H1 (cell line): Measurements from ENCODE around the gene SH3RF2. TPM values are rescaled to one million over a fixed set of nuclear protein-coding genes. Genes with fewer than 3 reads are reported as not detected.

Experiments
- CBX8 ChIP-seq: fragments of 300-800, 300-1000 bp; sonication (generic); IDR thresholded peaks from 2 replicates; pipeline ENCODE4 v1.7.1; 2016; ENCODE audit warnings: low read depth, low read length, borderline replicate concordance
- CHD2 ChIP-seq: IDR thresholded peaks from 2 replicates; pipeline ENCODE4 v1.6.1; 2012; ENCODE audit warnings: low read length, improper control_type of control experiment
- KDM1A ChIP-seq: fragments of 200-600, 300-600 bp; sonication (generic); IDR thresholded peaks from 2 replicates; pipeline ENCODE4 v1.7.1; 2016; ENCODE audit warnings: mild to moderate bottlenecking, low read length, borderline replicate concordance
- RAD21 ChIP-seq, 2 experiments: IDR thresholded peaks in 1 of 2; conservative IDR thresholded peaks in 1 of 2; 2 replicates each; pipeline ENCODE4 v1.6.1; 2011; ENCODE audit warnings: low read depth in 2 of 2, low read length in 2 of 2, improper control_type of control experiment in 1 of 2, inconsistent platforms in 1 of 2, mild to moderate bottlenecking in 1 of 2, moderate library complexity in 1 of 2
- RBBP5 ChIP-seq: IDR thresholded peaks from 2 replicates; pipeline ENCODE4 v1.7.1; 2012; ENCODE audit warnings: low read depth, mild to moderate bottlenecking, inconsistent platforms, low read length, moderate library complexity, borderline replicate concordance
- RFX5 ChIP-seq: IDR thresholded peaks from 2 replicates; pipeline ENCODE4 v1.6.1; 2011; ENCODE audit warnings: low read depth, low read length, improper control_type of control experiment, borderline replicate concordance
- SAP30 ChIP-seq: fragments of 300-600 bp; sonication (generic); IDR thresholded peaks from 2 replicates; pipeline ENCODE4 v1.7.1; 2012; ENCODE audit warnings: low read length, moderate library complexity, mild to moderate bottlenecking, inconsistent platforms; ENCODE audit not compliant: insufficient read depth, insufficient replicate concordance
- polyA plus RNA-seq, 7 experiments: library from polyadenylated mRNA; depleted of rRNA in 3 of 7; stranded (reverse) in 5 of 7; unstranded in 2 of 7; fragments of >200 nt in 5 of 7; fragments of 200-250 nt in 2 of 7; gene quantifications; 1 replicate in 5 of 7; 2 replicates in 1 of 7; 4 replicates in 1 of 7; pipeline versions ENCODE4 v1.2.1 to v1.2.3, GENCODE V29; 2011 to 2013; ENCODE audit warnings: missing spikeins in 2 of 7, mixed read lengths in 2 of 7
- total RNA-seq: library from RNA; stranded (reverse); fragmentation: NEBNext Ultra II Directional; extraction: Animal tissue kit (Norgen Biotek cat#: 25700); gene quantifications from 2 replicates; pipeline ENCODE4 v1.2.1, GENCODE V29; 2021
- TF ChIP-seq, protein P1 (sequence below): fragments of 300-600 bp; sonication (generic); IDR thresholded peaks from 2 replicates; pipeline ENCODE4 v1.7.1; 2012; ENCODE audit warnings: low read length, moderate library complexity, mild to moderate bottlenecking, inconsistent platforms; ENCODE audit not compliant: insufficient replicate concordance

Gene SH3RF2
- total and polyA plus RNA-seq, 2 of the 8 experiments (the other 6 are each of a cell fraction or from before 2014, with no cell fraction given) = 0.80 to 0.95 TPM

DNA sequence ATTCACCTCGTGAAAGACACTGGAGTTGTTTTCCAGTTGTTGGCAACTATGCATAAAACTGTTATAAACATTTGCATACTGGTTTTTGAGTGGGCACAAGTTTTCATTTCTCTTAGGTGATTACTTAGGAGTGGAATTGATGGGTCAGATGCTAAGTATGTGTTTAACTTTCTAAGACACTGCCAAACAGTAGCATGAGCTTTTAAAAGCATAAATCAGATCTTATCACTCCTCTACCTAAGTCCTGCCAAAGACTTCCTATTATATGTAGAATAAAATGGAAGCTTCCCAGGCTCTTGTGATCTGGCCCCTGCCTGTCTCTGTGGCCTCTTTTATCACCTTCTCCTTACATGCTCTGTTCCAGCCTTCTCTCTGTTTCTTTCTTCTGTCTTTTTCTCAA is 72.6 kb downstream of the SH3RF2 start (continued):
- TF ChIP-seq, protein P1, sequence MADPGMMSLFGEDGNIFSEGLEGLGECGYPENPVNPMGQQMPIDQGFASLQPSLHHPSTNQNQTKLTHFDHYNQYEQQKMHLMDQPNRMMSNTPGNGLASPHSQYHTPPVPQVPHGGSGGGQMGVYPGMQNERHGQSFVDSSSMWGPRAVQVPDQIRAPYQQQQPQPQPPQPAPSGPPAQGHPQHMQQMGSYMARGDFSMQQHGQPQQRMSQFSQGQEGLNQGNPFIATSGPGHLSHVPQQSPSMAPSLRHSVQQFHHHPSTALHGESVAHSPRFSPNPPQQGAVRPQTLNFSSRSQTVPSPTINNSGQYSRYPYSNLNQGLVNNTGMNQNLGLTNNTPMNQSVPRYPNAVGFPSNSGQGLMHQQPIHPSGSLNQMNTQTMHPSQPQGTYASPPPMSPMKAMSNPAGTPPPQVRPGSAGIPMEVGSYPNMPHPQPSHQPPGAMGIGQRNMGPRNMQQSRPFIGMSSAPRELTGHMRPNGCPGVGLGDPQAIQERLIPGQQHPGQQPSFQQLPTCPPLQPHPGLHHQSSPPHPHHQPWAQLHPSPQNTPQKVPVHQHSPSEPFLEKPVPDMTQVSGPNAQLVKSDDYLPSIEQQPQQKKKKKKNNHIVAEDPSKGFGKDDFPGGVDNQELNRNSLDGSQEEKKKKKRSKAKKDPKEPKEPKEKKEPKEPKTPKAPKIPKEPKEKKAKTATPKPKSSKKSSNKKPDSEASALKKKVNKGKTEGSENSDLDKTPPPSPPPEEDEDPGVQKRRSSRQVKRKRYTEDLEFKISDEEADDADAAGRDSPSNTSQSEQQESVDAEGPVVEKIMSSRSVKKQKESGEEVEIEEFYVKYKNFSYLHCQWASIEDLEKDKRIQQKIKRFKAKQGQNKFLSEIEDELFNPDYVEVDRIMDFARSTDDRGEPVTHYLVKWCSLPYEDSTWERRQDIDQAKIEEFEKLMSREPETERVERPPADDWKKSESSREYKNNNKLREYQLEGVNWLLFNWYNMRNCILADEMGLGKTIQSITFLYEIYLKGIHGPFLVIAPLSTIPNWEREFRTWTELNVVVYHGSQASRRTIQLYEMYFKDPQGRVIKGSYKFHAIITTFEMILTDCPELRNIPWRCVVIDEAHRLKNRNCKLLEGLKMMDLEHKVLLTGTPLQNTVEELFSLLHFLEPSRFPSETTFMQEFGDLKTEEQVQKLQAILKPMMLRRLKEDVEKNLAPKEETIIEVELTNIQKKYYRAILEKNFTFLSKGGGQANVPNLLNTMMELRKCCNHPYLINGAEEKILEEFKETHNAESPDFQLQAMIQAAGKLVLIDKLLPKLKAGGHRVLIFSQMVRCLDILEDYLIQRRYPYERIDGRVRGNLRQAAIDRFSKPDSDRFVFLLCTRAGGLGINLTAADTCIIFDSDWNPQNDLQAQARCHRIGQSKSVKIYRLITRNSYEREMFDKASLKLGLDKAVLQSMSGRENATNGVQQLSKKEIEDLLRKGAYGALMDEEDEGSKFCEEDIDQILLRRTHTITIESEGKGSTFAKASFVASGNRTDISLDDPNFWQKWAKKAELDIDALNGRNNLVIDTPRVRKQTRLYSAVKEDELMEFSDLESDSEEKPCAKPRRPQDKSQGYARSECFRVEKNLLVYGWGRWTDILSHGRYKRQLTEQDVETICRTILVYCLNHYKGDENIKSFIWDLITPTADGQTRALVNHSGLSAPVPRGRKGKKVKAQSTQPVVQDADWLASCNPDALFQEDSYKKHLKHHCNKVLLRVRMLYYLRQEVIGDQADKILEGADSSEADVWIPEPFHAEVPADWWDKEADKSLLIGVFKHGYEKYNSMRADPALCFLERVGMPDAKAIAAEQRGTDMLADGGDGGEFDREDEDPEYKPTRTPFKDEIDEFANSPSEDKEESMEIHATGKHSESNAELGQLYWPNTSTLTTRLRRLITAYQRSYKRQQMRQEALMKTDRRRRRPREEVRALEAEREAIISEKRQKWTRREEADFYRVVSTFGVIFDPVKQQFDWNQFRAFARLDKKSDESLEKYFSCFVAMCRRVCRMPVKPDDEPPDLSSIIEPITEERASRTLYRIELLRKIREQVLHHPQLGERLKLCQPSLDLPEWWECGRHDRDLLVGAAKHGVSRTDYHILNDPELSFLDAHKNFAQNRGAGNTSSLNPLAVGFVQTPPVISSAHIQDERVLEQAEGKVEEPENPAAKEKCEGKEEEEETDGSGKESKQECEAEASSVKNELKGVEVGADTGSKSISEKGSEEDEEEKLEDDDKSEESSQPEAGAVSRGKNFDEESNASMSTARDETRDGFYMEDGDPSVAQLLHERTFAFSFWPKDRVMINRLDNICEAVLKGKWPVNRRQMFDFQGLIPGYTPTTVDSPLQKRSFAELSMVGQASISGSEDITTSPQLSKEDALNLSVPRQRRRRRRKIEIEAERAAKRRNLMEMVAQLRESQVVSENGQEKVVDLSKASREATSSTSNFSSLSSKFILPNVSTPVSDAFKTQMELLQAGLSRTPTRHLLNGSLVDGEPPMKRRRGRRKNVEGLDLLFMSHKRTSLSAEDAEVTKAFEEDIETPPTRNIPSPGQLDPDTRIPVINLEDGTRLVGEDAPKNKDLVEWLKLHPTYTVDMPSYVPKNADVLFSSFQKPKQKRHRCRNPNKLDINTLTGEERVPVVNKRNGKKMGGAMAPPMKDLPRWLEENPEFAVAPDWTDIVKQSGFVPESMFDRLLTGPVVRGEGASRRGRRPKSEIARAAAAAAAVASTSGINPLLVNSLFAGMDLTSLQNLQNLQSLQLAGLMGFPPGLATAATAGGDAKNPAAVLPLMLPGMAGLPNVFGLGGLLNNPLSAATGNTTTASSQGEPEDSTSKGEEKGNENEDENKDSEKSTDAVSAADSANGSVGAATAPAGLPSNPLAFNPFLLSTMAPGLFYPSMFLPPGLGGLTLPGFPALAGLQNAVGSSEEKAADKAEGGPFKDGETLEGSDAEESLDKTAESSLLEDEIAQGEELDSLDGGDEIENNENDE = no peak
- TF ChIP-seq CHD2 (no peak), RBBP5 (no peak), KDM1A (no peak), CBX8 (no peak), SAP30 (no peak), RAD21 (IDR thresholded peaks at IDR 0.05 in 1 of 2, conservative IDR thresholded peaks at IDR 0.05 in 1 of 2; ENCODE audit: low read depth in 2 of 2, low read length in 2 of 2) (no peak), RFX5 (no peak)
